DND-41 (cell line): ENCODE measurements around the gene MINK1.
A peak's percentile ranks its signal among the peaks of the same experiment; 100 is the strongest.

Experiments used
- ATAC-seq: fragments of 200-7000 bp; cut with Tn5 transposase; 3 replicates; pipeline ENCODE4 v1.9.1; 2021; ENCODE audit warnings: low read depth; ENCODE audit not compliant: insufficient read depth
- DNase-seq: peaks from one replicate; pipeline ENCODE4 v3.0.0-alpha.2; 2020
- H2AFZ ChIP-seq: 2 replicates; pipeline ENCODE4 v1.6.0; 2012; ENCODE audit warnings: low read depth, low read length
- H3K27ac ChIP-seq: 2 replicates; pipeline ENCODE4 v1.5.1; 2012; ENCODE audit warnings: low read length, inconsistent platforms
- H3K27me3 ChIP-seq: fragments of 200-600 bp; sonication (generic); 2 replicates; pipeline ENCODE4 v1.6.0; 2012; ENCODE audit warnings: low read length, mild to moderate bottlenecking, inconsistent platforms; ENCODE audit not compliant: insufficient read depth, poor library complexity
- H3K36me3 ChIP-seq: 2 replicates; pipeline ENCODE4 v1.5.1; 2012; ENCODE audit warnings: low read length, inconsistent platforms; ENCODE audit not compliant: insufficient read depth
- H3K4me1 ChIP-seq: 2 replicates; pipeline ENCODE4 v1.5.1; 2012; ENCODE audit warnings: mild to moderate bottlenecking, low read length; ENCODE audit not compliant: insufficient read depth
- H3K4me2 ChIP-seq: 2 replicates; pipeline ENCODE4 v1.6.0; 2012; ENCODE audit warnings: mild to moderate bottlenecking, moderate library complexity, low read length, inconsistent platforms; ENCODE audit not compliant: insufficient read depth
- H3K4me3 ChIP-seq, 2 experiments: fragments of 200-600 bp in 1 of 2; shearing (Covaris generic) in 1 of 2; 2 replicates each; pipeline ENCODE4 v1.5.1; 2012 to 2016; ENCODE audit warnings: inconsistent platforms in 2 of 2, low read length in 2 of 2, mild to moderate bottlenecking in 2 of 2, low read depth in 1 of 2, moderate library complexity in 1 of 2
- H3K79me2 ChIP-seq: 2 replicates; pipeline ENCODE4 v1.6.0; 2012; ENCODE audit warnings: low read length, inconsistent platforms; ENCODE audit not compliant: insufficient read depth
- H3K9ac ChIP-seq: 2 replicates; pipeline ENCODE4 v1.6.0; 2012; ENCODE audit warnings: low read depth, mild to moderate bottlenecking, inconsistent platforms, low read length, moderate library complexity
- H3K9me3 ChIP-seq: 2 replicates; pipeline ENCODE4 v1.5.1; 2012; ENCODE audit warnings: low read length, moderate library complexity, mild to moderate bottlenecking, inconsistent platforms; ENCODE audit not compliant: insufficient read depth, severe bottlenecking
- H4K20me1 ChIP-seq: 2 replicates; pipeline ENCODE4 v1.6.0; 2012; ENCODE audit warnings: low read length; ENCODE audit not compliant: insufficient read depth
- CTCF ChIP-seq: IDR thresholded peaks from 2 replicates; pipeline ENCODE4 v1.5.1; 2012; ENCODE audit warnings: borderline replicate concordance, low read length, moderate library complexity, mild to moderate bottlenecking; ENCODE audit not compliant: poor library complexity, severe bottlenecking; ENCODE audit errors: extremely low read depth
- EZH2 ChIP-seq: IDR thresholded peaks from 3 replicates; pipeline ENCODE4 v1.6.1; 2012; ENCODE audit warnings: borderline replicate concordance, low read depth, mild to moderate bottlenecking, moderate library complexity, low read length, inconsistent platforms; ENCODE audit not compliant: severe bottlenecking

MINK1 gene

GRCh38 chr17:4944554-4945175, 111.5 kb downstream of the MINK1 start:
- TF ChIP-seq EZH2 (no peak), CTCF (no peak)
- Histone ChIP-seq H3K36me3 (peaks cover 70% of the 10 kb centered on the region), H3K79me2 (peaks cover 80% of the 10 kb centered on the region), H3K27ac (peak overlapping the region; percentile 51), H3K9ac (peak overlapping the region; percentile 82; the same call in 1 of the 2 replicates), H3K9me3 (no peaks in the 10 kb centered on the region), H3K4me1 (peaks cover 70% of the 10 kb centered on the region), H3K27me3 (no peaks in the 10 kb centered on the region), H2AFZ (no peak overlapping the region), H4K20me1 (peaks cover 60% of the 10 kb centered on the region), H3K4me2 (peak overlapping the region; percentile 97), H3K4me3 (peak overlapping the region in 1 of 2 experiments; percentile 91; a peak in 1 of 4 replicates)
- DNase-seq (peak; percentile 44), ATAC-seq (no peak)

GRCh38 chr17:4945176-4945943, 112.2 kb downstream of the MINK1 start:
- peaks cover 84% of the 10 kb centered on the region for H3K79me2 ChIP-seq
- DNase-seq (peak; percentile 62), ATAC-seq (no peak)
- peak overlapping the region in 1 of 2 experiments; percentile 91; a peak in 2 of 4 replicates for H3K4me3 ChIP-seq
- H3K4me1 ChIP-seq, result peaks cover 74% of the 10 kb centered on the region
- peak overlapping the region; percentile 97 for H3K4me2 ChIP-seq
- peaks cover 60% of the 10 kb centered on the region for H4K20me1 ChIP-seq
- H3K9me3 ChIP-seq, result no peaks in the 10 kb centered on the region
- TF ChIP-seq EZH2 (no peak), CTCF (no peak)
- peak overlapping the region; percentile 98 for H3K9ac ChIP-seq
- H3K36me3 ChIP-seq, result peaks cover 70% of the 10 kb centered on the region
- H3K27ac ChIP-seq, result peak overlapping the region; percentile 54
- H3K27me3 ChIP-seq, result no peaks in the 10 kb centered on the region
- H2AFZ ChIP-seq, result no peak overlapping the region

- ATAC-seq, result no peak
- Histone ChIP-seq H2AFZ (no peak overlapping the region), H3K27me3 (no peaks in the 10 kb centered on the region), H3K4me2 (peak overlapping the region; percentile 97), H3K79me2 (peaks cover 84% of the 10 kb centered on the region), H3K4me1 (peaks cover 78% of the 10 kb centered on the region), H3K4me3 (peak overlapping the region; percentile 72 to 91; a peak in 3 of 4 replicates), H3K9ac (peak overlapping the region; percentile 98), H3K9me3 (no peaks in the 10 kb centered on the region), H3K27ac (peak overlapping the region; percentile 97), H4K20me1 (peaks cover 59% of the 10 kb centered on the region), H3K36me3 (peaks cover 70% of the 10 kb centered on the region)
- no peak for DNase-seq
- no peak for TF ChIP-seq CTCF
- TF ChIP-seq EZH2, result no peak
These were observed 112.8 kb downstream of the MINK1 start for GRCh38 chr17:4945944-4946280.
